Measurements from ENCODE around the gene AP1M2.
"Not testable (repeated sequence)": the region's sequence is repeated elsewhere in the genome, so short reads cannot be mapped to it uniquely, and the experiment has no call there.

The AP1M2 gene

GRCh38 chr19:10577951-10578350 lies 9.2 kb downstream of the AP1M2 start:
- Mint-ChIP-seq H3K4me3 (no peak overlapping the region), H3K27me3 (no peaks in the 10 kb centered on the region), H3K9me3 (no peaks in the 10 kb centered on the region), H3K27ac (no peak overlapping the region), H3K36me3 (ENCODE audit: low read depth) (no peaks in the 10 kb centered on the region), H3K4me1 (ENCODE audit: low read depth) (peaks cover 6% of the 10 kb centered on the region)

DNA sequence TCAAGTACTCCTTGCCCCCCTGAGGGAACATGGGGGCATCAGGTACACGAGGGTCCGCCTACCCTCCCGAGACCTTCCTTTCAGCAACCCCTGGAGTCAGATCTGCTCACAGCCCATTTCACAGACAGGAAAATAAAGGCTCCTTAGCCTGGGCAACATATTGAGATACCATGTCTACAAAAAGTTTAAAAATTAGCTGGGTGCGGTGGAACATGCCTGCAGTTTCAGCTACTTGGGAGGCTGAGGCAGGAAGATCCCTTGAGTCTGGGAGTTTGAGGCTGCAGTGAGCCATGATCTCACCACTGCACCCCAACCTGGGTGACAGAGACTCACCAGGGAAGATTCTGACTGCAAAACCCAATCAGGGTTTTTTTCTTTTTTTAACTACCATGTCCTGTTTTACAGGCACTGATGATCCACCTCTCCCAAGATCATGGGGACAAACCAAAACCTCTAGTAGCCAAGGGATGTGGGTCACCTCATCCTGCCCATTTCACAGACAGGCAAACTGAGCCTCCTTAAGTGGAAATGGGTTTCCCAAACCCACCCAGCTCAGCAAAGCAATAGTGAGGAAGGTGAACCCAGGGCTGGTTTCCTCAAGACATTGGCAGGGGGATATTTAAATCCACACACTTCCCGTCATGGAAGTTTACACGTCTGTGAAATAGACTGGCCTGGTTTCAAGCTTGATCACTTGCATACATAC lies 11.9 kb downstream of the AP1M2 start:
- H3K4me1 Mint-ChIP-seq (ENCODE audit: low read depth) = peaks cover 12% of the 10 kb centered on the region
- H3K27ac Mint-ChIP-seq = no peak overlapping the region
- H3K4me3 Mint-ChIP-seq = no peak overlapping the region
- no peaks in the 10 kb centered on the region for H3K36me3 Mint-ChIP-seq (ENCODE audit: low read depth)
- no peaks in the 10 kb centered on the region for H3K9me3 Mint-ChIP-seq
- H3K27me3 Mint-ChIP-seq = no peaks in the 10 kb centered on the region

DNA sequence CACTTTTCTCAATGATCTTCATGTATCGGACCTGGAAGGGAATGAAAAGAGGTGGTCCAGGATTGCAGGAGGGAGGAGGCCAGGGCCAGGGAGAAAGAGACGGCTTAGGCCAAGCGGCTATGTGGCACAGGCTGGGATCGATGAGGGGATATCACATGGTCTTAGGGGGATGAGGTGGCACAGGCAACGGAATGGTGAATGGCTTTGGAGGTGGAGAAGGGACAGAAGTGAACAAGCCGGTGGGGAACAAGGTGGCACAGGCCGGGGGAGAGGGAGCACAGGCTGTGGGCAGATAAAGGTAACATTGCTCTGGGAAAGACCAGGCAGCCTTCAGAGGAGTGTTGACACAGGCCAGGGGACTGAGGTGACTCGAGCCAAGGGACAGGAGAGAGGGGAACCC lies 12.7 kb downstream of the AP1M2 start:
- no peak overlapping the region for H3K4me3 Mint-ChIP-seq
- no peaks in the 10 kb centered on the region for H3K27me3 Mint-ChIP-seq
- no peaks in the 10 kb centered on the region for H3K36me3 Mint-ChIP-seq (ENCODE audit: low read depth)
- no peak overlapping the region for H3K27ac Mint-ChIP-seq
- H3K4me1 Mint-ChIP-seq (ENCODE audit: low read depth) = peaks cover 18% of the 10 kb centered on the region
- no peaks in the 10 kb centered on the region for H3K9me3 Mint-ChIP-seq

DNA sequence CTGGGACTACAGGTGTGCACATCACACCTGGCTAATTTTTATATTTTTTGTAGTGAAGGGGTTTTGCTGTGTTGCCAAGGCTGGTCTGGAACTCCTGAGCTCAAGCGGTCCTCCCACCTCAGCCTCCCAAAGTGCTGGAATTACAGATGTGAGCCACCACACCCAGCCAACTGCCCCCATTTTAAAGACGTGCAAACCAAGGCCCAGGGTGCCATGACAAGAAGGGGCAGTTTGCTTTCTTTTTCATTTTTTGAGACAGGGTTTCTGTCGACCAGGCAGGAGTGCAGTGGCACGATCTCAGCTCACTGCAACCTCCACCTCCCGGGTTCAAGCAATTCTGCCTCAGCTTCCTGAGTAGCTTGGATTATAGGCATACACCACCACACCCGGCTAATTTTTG lies 13.3 kb downstream of the AP1M2 start:
- not testable (repeated sequence) for H3K9me3 Mint-ChIP-seq; H3K36me3 Mint-ChIP-seq (ENCODE audit: low read depth); H3K27ac Mint-ChIP-seq; H3K4me3 Mint-ChIP-seq; H3K27me3 Mint-ChIP-seq
- H3K4me1 Mint-ChIP-seq (ENCODE audit: low read depth) = peaks cover 22% of the 10 kb centered on the region

DNA sequence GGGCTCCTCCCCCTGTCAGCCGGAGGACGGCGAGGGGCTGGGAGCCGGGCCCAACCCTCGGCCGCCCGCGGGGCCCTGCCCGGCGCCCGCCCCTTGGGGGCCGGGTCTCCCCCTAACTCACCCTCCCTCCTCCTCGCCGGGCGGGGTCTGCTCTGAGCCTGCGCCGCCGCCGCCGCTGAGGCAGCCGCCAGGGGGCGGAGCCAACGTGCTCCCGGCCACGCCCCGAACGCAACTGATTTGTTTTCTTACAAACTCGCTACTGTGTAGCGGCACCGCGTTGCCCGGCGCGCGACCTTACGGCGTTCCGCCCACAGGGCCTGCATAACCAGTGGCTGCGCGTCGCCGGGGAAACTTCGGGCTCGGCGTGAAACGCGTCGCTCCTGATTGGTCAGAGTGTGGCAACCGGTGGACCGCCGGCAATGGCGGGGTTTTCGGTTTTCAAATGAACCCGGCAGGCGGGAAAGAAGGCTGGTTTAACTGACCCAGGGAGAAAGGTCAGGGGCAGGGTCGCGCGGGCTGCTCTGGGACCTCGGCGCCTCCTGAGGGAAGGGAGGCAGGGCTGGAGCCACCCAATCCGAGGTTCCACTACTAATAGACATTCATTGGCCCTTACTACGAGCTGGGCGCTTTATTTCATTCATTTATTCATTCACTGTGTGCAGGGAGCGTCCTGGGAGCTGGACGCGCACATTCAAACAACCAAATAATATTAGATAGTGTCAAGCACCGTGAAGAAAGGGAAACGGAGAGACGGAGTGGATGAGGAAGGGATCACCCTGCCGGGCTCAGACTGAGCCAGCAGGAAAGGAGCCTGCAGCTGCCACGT lies 18.1 kb downstream of the AP1M2 start, which contains the start of gene CDKN2D:
Gene CDKN2D (minus strand): TSS at position 154 of the 826 bp plus-strand sequence. CDS start 326 bp downstream, outside the sequence.
- no peaks in the 10 kb centered on the region for H3K9me3 Mint-ChIP-seq
- peaks cover 58% of the 10 kb centered on the region for H3K4me1 Mint-ChIP-seq (ENCODE audit: low read depth)
- peak within 1 kb of the TSS; percentile 100 for H3K27ac Mint-ChIP-seq
- no peaks in the 10 kb centered on the region for H3K27me3 Mint-ChIP-seq
- peaks cover 20% of the 10 kb centered on the region for H3K36me3 Mint-ChIP-seq (ENCODE audit: low read depth)
- H3K4me3 Mint-ChIP-seq = peak within 1 kb of the TSS; percentile 96

DNA sequence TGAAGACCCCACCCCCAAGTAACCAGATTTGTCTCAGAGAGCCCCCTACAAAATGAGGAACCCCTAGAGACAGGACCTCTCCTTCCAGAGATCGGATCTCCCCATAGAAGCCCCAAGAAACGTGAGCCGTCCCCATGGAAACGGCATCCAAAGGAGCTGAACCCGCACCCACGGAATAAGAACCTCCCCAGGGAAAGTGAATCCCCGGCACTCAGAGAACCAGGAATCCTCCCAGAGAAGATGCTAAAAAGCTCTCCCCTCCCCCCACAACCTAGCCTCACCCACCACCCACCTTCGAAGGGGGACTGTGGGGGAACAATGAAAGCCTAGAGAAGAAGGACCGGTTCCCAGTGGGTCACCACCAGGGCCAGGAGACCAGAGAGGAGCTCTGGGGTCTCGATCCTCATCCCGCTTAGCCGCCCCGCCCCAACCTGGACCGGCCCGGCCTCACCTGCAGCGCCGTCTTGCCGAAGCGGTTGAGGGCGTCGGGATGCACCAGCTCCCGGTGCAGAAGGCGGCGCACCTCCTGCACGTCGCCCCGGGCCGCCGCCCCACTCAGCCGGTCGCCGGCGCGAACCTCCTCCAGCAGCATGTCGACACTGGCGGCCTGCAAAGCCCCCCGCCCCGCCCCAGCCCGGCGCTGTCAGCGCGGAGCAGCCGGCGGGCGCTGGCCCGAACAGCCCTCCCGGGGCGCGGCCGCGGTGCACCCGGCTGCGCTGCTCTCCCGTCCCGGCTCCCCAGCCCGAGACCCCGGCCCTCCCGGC lies 18.9 kb downstream of the AP1M2 start:
- H3K9me3 Mint-ChIP-seq = no peaks in the 10 kb centered on the region
- peaks cover 20% of the 10 kb centered on the region for H3K36me3 Mint-ChIP-seq (ENCODE audit: low read depth)
- peaks cover 58% of the 10 kb centered on the region for H3K4me1 Mint-ChIP-seq (ENCODE audit: low read depth)
- peak overlapping the region; percentile 96 for H3K4me3 Mint-ChIP-seq
- no peaks in the 10 kb centered on the region for H3K27me3 Mint-ChIP-seq
- H3K27ac Mint-ChIP-seq = peak overlapping the region; percentile 100

GRCh38 chr19:10567656-10568055 lies 19.5 kb downstream of the AP1M2 start:
- peaks cover 58% of the 10 kb centered on the region for H3K4me1 Mint-ChIP-seq (ENCODE audit: low read depth)

GRCh38 chr19:10566658-10567410 lies 20.3 kb downstream of the AP1M2 start:
- Mint-ChIP-seq H3K36me3 (ENCODE audit: low read depth) (peaks cover 27% of the 10 kb centered on the region), H3K27me3 (no peaks in the 10 kb centered on the region), H3K27ac (peak overlapping the region; percentile 100), H3K4me3 (peak overlapping the region; percentile 96), H3K4me1 (ENCODE audit: low read depth) (peaks cover 51% of the 10 kb centered on the region), H3K9me3 (no peaks in the 10 kb centered on the region)

More at GRCh38 chr19:10567656-10568055, 19.5 kb downstream of the AP1M2 start:
- H3K36me3 Mint-ChIP-seq (ENCODE audit: low read depth) = peaks cover 22% of the 10 kb centered on the region
- peak overlapping the region; percentile 100 for H3K27ac Mint-ChIP-seq
- peak overlapping the region; percentile 96 for H3K4me3 Mint-ChIP-seq
- H3K27me3 Mint-ChIP-seq = no peaks in the 10 kb centered on the region
- no peaks in the 10 kb centered on the region for H3K9me3 Mint-ChIP-seq

- Mint-ChIP-seq H3K4me1 (ENCODE audit: low read depth) (peaks cover 51% of the 10 kb centered on the region), H3K36me3 (ENCODE audit: low read depth) (peaks cover 32% of the 10 kb centered on the region), H3K27me3 (no peaks in the 10 kb centered on the region), H3K27ac (peak overlapping the region; percentile 100), H3K9me3 (no peaks in the 10 kb centered on the region), H3K4me3 (peak overlapping the region; percentile 96)
Observed at GRCh38 chr19:10566408-10566657, 20.8 kb downstream of the AP1M2 start.

GRCh38 chr19:10565567-10566407 lies 21.3 kb downstream of the AP1M2 start, which contains the start of gene KRI1:
KRI1 (minus strand) TSS chr19:10566010; CDS start chr19:10565999, 11 bp downstream.
- no peaks in the 10 kb centered on the region for H3K27me3 Mint-ChIP-seq
- H3K9me3 Mint-ChIP-seq = no peaks in the 10 kb centered on the region

DNA sequence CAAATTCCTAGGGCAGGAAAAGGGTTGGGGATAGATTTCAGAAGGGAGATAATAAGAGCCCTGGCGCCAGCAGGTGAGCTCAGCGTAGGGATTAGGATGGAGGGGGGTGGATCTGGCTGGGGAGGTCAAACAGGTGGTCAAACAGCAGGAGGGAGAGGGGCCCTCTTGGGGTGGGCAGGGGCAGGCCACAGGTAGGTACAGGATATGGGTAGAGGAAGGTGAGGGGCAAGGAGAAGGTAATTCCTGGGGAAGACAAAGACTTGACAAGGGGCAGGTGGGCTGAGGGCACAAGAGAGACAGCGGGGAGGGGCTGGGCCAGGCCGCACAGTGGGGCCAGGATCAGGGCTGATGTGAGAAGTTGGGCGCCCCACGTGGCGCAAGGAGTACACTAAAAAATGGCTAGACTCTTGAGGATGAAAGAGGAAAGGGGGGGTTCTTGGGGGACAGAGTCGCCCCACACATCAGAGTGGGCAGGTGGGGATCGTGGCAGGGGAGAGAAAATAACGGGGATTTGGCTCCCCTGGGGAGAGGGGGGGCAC lies 22.0 kb downstream of the AP1M2 start:
- Mint-ChIP-seq H3K36me3 (ENCODE audit: low read depth) (peaks cover 44% of the 10 kb centered on the region), H3K9me3 (no peaks in the 10 kb centered on the region), H3K4me1 (ENCODE audit: low read depth) (peaks cover 46% of the 10 kb centered on the region), H3K4me3 (peak overlapping the region; percentile 96), H3K27ac (peak overlapping the region; percentile 100), H3K27me3 (no peaks in the 10 kb centered on the region)

More at GRCh38 chr19:10565567-10566407, 21.3 kb downstream of the AP1M2 start, which contains the start of gene KRI1:
- H3K36me3 Mint-ChIP-seq (ENCODE audit: low read depth) = peaks cover 37% of the 10 kb centered on the region
- peaks cover 50% of the 10 kb centered on the region for H3K4me1 Mint-ChIP-seq (ENCODE audit: low read depth)
- H3K4me3 Mint-ChIP-seq = peak within 1 kb of the TSS; percentile 96
- H3K27ac Mint-ChIP-seq = peak within 1 kb of the TSS; percentile 100

GRCh38 chr19:10562609-10563008 lies 24.5 kb downstream of the AP1M2 start:
- Mint-ChIP-seq H3K4me3 (no peak overlapping the region), H3K27ac (peak overlapping the region; percentile 11), H3K27me3 (no peaks in the 10 kb centered on the region), H3K4me1 (ENCODE audit: low read depth) (peaks cover 36% of the 10 kb centered on the region), H3K36me3 (ENCODE audit: low read depth) (peaks cover 59% of the 10 kb centered on the region), H3K9me3 (no peaks in the 10 kb centered on the region)

DNA sequence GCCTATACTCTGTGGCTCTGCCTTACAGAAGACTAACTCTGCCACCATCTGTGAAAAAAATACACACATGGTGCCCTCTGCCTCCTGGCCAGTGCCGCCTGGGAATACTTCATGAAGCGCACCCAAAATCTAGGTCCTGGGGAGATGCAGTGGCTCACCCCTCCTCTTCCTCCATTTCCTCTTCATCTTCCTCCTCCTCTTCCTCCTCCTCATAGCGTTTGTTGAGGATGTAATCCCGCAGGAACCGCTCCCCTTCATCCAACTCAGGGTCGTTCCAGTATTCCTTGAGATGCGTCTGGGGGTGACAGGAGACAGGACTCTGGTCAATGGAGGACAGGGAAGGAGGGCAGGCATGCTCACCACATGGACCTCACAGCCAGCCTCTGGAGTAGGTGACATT lies 27.0 kb downstream of the AP1M2 start:
- H3K27ac Mint-ChIP-seq = no peak overlapping the region
- no peaks in the 10 kb centered on the region for H3K27me3 Mint-ChIP-seq
- peaks cover 56% of the 10 kb centered on the region for H3K36me3 Mint-ChIP-seq (ENCODE audit: low read depth)
- H3K4me3 Mint-ChIP-seq = no peak overlapping the region
- peaks cover 26% of the 10 kb centered on the region for H3K4me1 Mint-ChIP-seq (ENCODE audit: low read depth)
- no peaks in the 10 kb centered on the region for H3K9me3 Mint-ChIP-seq

All from stimulated activated naive CD8-positive, alpha-beta T cell treated with anti-CD3 and anti-CD28 coated beads, Interleukin-15, Interleukin-2, amounts not matched to agents 100 ng/mL and 50 ng/mL, for 24 hours (primary cell).